ENCODE results near the gene PATL1.
"Not testable (repeated sequence)": the region's sequence is repeated elsewhere in the genome, so short reads cannot be mapped to it uniquely, and the experiment has no call there.

PATL1 gene

DNA sequence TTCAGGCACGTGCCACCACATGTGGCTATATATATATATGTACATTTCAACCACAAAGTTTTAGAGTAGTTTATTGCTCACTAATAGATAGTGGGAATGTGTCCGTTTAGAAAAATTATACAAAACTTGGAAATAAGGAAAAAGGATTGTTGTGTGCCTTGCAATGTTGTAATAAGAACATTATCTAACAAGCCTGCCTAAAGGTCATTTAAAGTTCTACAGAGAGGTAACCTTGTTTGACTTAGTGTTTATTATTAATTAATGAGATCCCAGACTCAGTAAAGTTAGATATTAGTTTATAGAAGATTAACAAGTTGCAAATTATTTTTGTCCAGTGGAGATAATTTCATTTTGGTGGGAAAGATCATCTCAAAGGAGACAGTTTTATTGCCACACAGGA, 5.5 kb upstream of the PATL1 start:
- DNase-seq = no peak

DNA sequence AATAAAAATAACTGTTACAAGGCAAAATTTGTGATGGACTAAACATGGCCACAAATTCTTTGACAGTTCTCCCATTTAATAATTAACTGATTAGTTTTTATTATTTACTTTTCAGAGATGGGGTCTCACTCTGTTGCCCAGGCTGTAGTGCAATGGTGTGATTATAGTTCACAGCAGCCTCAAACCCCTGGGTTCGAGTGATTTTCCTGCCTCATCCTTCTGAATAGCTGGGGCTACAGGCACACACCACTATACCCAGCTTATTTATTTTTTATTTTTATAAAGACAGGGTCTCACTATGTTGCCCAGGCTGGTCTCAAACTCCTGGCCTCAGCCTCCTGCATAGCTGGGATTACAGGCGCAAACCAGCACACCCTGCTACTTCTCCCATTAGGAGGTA, 4.5 kb upstream of the PATL1 start:
- DNase-seq = no peak

DNA sequence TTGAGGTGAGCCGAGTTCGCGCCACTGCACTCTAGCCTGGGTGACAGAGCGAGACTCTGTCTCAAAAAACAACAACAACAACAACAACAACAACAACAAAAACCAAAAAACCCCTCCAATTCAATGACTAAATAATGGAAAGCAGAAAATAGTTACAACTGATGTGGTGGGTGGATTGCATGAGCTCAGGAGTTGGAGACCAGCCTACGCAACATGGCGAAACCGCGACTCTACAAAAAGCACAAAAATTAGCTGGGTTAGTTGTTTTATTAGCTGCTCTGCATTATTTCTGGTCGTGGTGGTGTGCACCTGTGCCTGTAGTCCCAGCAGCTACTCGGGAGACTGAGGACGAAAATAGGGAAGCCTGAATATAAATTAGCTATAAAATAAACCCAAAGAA, 2.6 kb upstream of the PATL1 start:
- DNase-seq = no peak

DNA sequence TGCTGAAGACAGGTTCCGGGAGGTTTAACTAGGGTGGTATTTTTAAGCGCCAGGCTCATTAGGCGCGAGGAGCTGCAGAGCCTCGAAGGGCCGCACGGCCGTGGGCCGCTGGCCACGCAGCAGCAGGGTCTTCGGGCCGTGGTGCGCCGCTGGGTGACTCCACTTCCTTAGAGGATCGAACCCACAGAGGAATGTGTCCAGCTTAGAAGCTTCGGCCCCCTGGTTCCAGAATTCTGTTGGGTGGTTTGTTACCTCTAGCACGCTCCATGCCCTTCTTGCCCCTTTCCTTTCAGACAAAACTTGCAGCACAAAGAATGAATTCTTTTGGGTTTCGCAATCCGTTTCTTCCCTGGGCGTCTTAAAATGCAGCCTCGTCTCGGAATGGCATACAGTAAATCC, 773 bp upstream of the PATL1 start:
- no peak for DNase-seq

GRCh38 chr11:59668188-59668949, 468 bp downstream of the PATL1 start:
- DNase-seq = peak; percentile 82

GRCh38 chr11:59667812-59668187, 1.0 kb downstream of the PATL1 start:
- no peak for DNase-seq

DNA sequence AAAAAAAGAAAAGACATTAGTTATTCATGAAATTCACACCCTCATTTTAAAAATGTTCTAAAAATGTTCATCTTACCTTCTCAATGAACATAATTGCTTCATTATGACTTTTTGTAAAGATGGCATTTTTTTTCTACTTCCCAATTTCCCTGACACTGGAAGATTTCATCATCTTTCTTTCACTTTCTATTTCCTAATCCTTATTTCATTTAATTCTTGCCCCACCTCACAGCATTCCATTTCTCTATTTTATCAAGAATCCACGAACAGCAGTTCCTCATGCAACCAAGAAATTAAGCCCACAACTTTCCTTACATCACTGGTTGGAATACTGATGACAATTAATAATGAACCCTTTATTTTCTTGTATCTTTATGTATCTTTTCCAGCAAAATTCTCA, 1.9 kb downstream of the PATL1 start:
- DNase-seq = no peak

DNA sequence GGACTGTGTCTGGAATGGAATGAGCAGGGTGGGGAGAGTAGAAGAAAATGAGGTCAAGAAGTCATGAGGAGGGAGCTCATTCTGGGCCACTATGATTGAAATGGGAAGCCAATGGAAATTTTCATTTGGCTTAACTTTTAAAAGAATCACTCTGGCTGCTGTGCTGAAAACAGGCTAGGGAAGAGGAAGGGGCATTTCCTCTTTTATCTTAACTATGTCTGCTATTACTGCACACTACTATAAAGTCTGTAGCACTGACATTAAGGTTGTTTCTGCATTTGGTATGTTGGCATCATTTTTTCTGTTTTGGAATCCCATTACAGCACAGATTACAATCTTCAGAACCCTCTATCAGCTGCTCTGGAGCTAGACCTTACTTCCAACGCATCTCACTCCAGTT, 8.2 kb downstream of the PATL1 start:
- no peak for DNase-seq

DNA sequence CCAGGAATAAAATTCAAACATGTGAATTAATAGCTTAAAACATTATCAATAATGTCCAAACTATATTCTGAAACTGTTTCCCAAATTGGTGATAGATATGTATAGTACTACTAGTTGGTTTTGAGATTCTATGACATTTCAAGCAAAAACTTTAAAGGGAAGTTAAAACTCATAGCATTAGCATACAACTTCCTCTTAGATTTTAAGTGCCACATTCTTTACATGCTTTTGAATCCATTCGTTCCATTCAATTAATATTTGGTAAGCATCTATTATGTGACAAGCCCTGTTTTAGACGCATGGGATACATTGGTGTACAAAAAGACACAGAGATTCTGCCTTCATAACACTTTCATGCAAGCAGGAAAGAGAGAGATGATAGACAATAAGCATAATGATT, 8.9 kb downstream of the PATL1 start:
- no peak for DNase-seq

DNA sequence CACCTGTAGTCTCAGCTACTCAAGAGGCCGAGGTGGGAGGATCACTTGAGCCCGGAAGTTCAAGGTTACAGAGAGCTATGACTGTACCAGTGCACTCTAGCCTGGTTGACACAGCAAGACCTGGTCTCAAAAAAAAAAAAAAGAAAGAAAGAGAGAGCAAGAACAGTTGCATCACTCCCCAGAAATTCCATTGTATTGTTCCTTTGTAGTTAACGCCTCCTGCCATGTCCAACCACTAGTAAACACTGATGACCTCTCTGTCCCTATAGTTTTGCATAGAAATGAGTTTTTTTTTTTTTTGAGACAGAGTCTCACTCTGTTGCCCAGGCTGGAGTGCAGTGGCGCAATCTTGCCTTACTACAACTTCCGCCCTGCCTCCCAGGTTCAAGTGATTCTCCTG, 10.8 kb downstream of the PATL1 start:
- DNase-seq = no peak

- no peak for DNase-seq
Measured at GRCh38 chr11:59654893-59655292, 13.9 kb downstream of the PATL1 start.

DNA sequence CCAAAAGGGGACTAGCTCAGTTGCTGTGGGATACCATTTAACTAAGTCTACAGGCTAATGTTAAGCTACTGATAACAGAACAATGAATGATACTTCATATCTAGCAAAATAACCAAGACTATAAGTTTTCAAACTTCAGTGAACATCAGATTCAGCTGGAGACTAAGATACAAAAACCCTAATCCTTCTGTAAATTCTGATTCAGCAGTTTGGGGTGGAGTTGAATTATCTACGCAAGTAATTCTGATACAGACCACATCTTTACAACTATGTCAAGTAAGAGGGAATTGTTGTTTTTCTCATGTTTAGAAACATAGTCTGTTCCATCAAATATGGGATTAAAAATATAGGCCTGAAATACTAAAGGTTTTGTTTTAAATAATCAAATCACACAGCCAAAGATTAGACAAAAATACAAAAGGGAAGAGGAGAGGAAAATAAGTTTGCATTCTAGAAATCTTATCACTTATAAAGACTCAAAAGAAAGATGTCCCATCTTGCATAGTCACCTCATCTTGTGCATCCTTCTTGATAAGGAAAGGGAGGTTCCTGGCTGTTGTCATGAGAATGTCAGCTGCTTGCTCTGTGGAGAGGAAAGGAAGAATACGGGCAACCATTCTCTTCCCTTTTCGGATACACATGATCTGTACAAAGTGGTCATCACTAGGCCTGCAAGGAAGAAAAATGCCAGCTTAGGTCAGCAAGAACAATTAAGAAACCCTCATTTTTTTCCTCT, 21.4 kb downstream of the PATL1 start:
- DNase-seq = no peak

GRCh38 chr11:59644528-59644927, 24.3 kb downstream of the PATL1 start:
- DNase-seq = no peak

DNA sequence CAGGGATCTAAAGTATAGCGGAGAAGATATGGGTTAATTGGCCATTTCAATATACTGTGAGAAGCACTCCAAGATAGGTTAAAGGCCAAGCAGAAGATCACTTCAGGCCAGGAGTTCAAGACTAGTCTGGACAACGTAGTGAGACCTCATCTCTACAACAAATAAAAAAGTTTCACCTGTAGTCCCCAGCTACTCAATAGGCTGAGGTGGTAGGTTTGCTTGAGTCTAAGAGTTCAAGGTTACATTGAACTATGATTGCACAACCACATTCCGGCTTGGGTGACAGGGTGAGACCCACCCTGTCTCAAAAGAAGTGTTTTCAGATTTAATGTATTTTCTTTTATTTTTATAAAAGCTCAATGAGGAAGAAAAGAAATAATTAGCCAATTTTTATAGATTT, 25.4 kb downstream of the PATL1 start:
- DNase-seq = no peak

GRCh38 chr11:59641156-59641555, 27.7 kb downstream of the PATL1 start:
- DNase-seq = no peak

GRCh38 chr11:59630493-59630892, 38.3 kb downstream of the PATL1 start:
- DNase-seq = no peak

DNA sequence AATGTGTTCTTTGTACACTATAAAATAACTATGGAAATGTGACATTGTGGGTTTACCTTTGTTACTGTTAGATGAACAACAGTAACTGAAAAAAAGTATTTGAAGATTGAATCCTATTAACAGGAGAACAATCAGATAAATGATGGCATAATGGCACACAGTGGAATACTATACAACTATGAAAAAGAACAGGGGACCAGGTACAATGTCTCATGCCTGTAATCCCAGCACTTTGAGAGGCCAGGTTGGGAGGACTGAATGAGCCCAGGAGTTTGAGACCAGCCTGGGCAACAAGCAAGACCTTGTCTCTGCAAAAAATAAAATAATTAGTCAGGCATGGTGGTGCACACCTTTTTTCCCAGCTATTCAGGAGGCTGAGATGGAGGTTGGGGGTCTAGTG, 38.8 kb downstream of the PATL1 start:
- no peak for DNase-seq

DNA sequence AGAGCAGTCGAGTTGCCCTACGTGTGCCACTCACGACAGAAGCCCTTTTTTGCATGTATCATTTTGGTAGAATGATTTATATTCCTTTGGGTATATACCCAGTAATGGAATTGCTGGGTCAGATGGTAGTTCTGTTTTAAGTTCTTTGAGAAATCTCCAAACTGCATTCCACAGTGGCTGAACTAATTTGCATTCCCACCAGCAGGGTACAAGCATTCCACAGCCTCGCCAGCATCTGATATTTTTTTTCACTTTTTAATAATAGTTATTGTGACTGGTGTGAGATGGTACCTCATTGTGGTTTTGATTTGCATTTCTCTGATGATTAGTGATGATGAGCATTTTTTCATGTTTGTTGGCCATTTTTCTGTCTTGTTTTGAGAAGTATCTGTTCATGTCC, 41.9 kb downstream of the PATL1 start:
- DNase-seq = not testable (repeated sequence)

GRCh38 chr11:59625703-59626102, 43.1 kb downstream of the PATL1 start:
- no peak for DNase-seq

DNA sequence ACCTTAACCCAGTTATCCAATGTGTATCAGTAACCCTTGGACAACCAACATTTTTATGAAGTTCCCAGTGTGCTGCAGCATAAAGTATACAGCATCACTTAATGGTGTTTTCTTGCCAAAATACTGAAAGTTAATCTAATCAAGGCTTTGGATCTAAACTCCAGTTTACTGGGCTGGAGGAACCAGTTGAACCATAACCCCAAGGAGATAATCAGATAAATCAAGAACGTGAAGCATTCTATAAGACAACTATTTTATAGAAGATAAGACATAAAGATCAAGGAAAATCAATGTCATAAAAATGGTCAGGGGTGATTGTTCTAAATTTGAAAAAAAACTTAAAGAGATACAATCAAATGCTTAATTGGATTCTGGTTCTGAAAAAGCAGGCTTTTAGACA, 51.0 kb downstream of the PATL1 start:
- no peak for DNase-seq

GRCh38 chr11:59616396-59616982, 52.3 kb downstream of the PATL1 start:
- DNase-seq = no peak

DNA sequence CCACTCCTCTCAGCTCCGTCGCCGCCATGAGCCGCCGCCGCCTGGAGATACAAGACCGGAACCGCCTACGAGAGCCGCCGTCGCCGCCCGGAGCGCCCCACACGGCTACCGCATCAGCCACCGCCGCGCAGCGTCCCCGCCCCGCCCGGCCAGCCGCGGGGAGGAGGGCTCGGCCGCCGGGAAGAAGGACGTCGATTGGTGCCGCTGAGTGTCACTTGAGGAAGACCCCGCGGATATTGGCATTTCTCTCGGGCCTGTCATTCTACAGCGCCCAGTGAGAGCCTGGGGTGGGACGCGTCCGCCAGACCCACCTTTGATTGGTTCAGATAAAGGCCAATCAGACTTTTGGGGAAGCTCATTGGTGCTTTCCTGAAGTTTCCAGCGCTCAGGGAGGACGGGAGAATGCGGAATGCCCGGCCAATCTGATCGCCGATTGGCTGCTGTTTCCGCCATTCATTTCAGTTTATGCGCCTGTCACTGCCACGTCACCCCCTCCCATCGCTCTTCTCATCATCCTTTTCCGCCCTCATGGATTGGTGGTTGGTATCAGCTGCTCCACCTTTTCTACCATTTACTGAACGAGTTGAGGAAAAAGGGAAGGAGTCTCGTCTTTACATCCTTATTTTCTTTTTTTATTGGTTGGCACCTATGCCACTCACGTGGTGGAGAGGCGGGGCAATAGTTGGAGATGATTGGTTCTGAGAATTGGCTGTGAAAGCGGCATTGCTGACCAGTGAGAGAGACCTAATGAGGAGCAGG, 53.0 kb downstream of the PATL1 start, which contains the start of gene OSBP:
Gene OSBP, minus strand, starts transcription at position 138 of the 759 bp plus-strand sequence. Its CDS starts 110 bp downstream, at position 28.
- DNase-seq = peak; percentile 100

GRCh38 chr11:59615120-59615636, 53.7 kb downstream of the PATL1 start:
- peak; percentile 76 for DNase-seq

Data from CD4-positive, alpha-beta T cell treated with Interleukin-12 subunit alpha and Interleukin-12 subunit beta, for 1 hour (primary cell).